ENCODE data around the gene ZIM2.
"Not testable (repeated sequence)": the region's sequence is repeated elsewhere in the genome, so short reads cannot be mapped to it uniquely, and the experiment has no call there.

The ZIM2 gene

GRCh38 chr19:56840451-56841192 lies at the start of gene ZIM2, which contains the start of gene PEG3:
ZIM2 (minus strand) TSS chr19:56840726; CDS start chr19:56824277, 16,449 bp downstream.
PEG3 (minus strand) TSS chr19:56840726; CDS start chr19:56824655, 16,071 bp downstream.
- DNase-seq (ENCODE audit: low read depth in 2 of 2): no peak

- DNase-seq (ENCODE audit: low read depth in 2 of 2): no peak
Measured at GRCh38 chr19:56885173-56885985, 44.9 kb upstream of the ZIM2 start.

- DNase-seq (ENCODE audit: low read depth in 2 of 2): no peak
Measured at GRCh38 chr19:56884441-56884840, 43.9 kb upstream of the ZIM2 start.

- DNase-seq (ENCODE audit: low read depth in 2 of 2): no peak
Measured at GRCh38 chr19:56880592-56881190, 40.2 kb upstream of the ZIM2 start.

- no peak for DNase-seq (ENCODE audit: low read depth in 2 of 2)
Measured at GRCh38 chr19:56877069-56877715, 36.7 kb upstream of the ZIM2 start.

GRCh38 chr19:56875717-56876116 lies 35.2 kb upstream of the ZIM2 start:
- no peak for DNase-seq (ENCODE audit: low read depth in 2 of 2)

- no peak for DNase-seq (ENCODE audit: low read depth in 2 of 2)
Measured at GRCh38 chr19:56874530-56874929, 34.0 kb upstream of the ZIM2 start.

GRCh38 chr19:56873493-56873892 lies 33.0 kb upstream of the ZIM2 start:
- no peak for DNase-seq (ENCODE audit: low read depth in 2 of 2)

GRCh38 chr19:56869886-56870285 lies 29.4 kb upstream of the ZIM2 start:
- no peak for DNase-seq (ENCODE audit: low read depth in 2 of 2)

GRCh38 chr19:56868446-56868845 lies 27.9 kb upstream of the ZIM2 start:
- DNase-seq (ENCODE audit: low read depth in 2 of 2): no peak

GRCh38 chr19:56866538-56866937 lies 26.0 kb upstream of the ZIM2 start:
- no peak for DNase-seq (ENCODE audit: low read depth in 2 of 2)

GRCh38 chr19:56864443-56865125 lies 24.1 kb upstream of the ZIM2 start:
- DNase-seq (ENCODE audit: low read depth in 2 of 2): no peak

GRCh38 chr19:56862741-56863140 lies 22.2 kb upstream of the ZIM2 start:
- DNase-seq (ENCODE audit: low read depth in 2 of 2): no peak

GRCh38 chr19:56860409-56860808 lies 19.9 kb upstream of the ZIM2 start:
- DNase-seq (ENCODE audit: low read depth in 2 of 2): not testable (repeated sequence)

- DNase-seq (ENCODE audit: low read depth in 2 of 2): no peak
Measured at GRCh38 chr19:56858026-56858425, 17.5 kb upstream of the ZIM2 start.

- DNase-seq (ENCODE audit: low read depth in 2 of 2): no peak
Measured at GRCh38 chr19:56856822-56857221, 16.3 kb upstream of the ZIM2 start.

- not testable (repeated sequence) for DNase-seq (ENCODE audit: low read depth in 2 of 2)
Measured at GRCh38 chr19:56852361-56852760, 11.8 kb upstream of the ZIM2 start.

GRCh38 chr19:56848166-56848565 lies 7.6 kb upstream of the ZIM2 start:
- DNase-seq (ENCODE audit: low read depth in 2 of 2): no peak

GRCh38 chr19:56842412-56842811 lies 1.9 kb upstream of the ZIM2 start:
- DNase-seq (ENCODE audit: low read depth in 2 of 2): no peak

GRCh38 chr19:56841193-56841543 lies 642 bp upstream of the ZIM2 start:
- DNase-seq (ENCODE audit: low read depth in 2 of 2): no peak

- DNase-seq (ENCODE audit: low read depth in 2 of 2): no peak
Measured at GRCh38 chr19:56839652-56840450, 675 bp downstream of the ZIM2 start.

Measured in stimulated activated CD4-positive, alpha-beta T cell treated with anti-CD3 and anti-CD28 coated beads, Interleukin-4, amount 100 ng/mL, for 48 hours (primary cell).